HFFc6 (cell line): Measurements from ENCODE around the gene CXCL8. TPM values are rescaled to one million over a fixed set of nuclear protein-coding genes. Genes with fewer than 3 reads are reported as not detected.
"Not testable (repeated sequence)": the region's sequence is repeated elsewhere in the genome, so short reads cannot be mapped to it uniquely, and the experiment has no call there.

Source experiments
- DNase-seq: peaks from one replicate; pipeline ENCODE4 v3.0.0-alpha.2; 2018
- H3K27ac Mint-ChIP-seq: 2 replicates; pipeline ENCODE4 v1.8.0; 2020; ENCODE audit warnings: mild to moderate bottlenecking, mixed read lengths
- H3K27me3 Mint-ChIP-seq: 2 replicates; pipeline ENCODE4 v1.8.0; 2021; ENCODE audit warnings: mild to moderate bottlenecking, moderate library complexity, mixed read lengths; ENCODE audit not compliant: insufficient read depth
- H3K36me3 Mint-ChIP-seq: 2 replicates; pipeline ENCODE4 v1.8.0; 2021; ENCODE audit warnings: low read depth, mixed read lengths
- H3K4me1 Mint-ChIP-seq: 2 replicates; pipeline ENCODE4 v1.8.0; 2020; ENCODE audit warnings: low read depth, mixed read lengths
- H3K4me3 Mint-ChIP-seq: 2 replicates; pipeline ENCODE4 v1.8.0; 2020; ENCODE audit warnings: mild to moderate bottlenecking, moderate library complexity, mixed read lengths
- H3K9me3 Mint-ChIP-seq: 2 replicates; pipeline ENCODE4 v1.8.0; 2020; ENCODE audit warnings: mild to moderate bottlenecking, mixed read lengths
- total RNA-seq, 6 experiments: library from RNA; stranded (reverse); fragmentation: NEBNext Ultra II Directional; extraction: Animal tissue kit (Norgen Biotek cat#: 25700); gene quantifications; 2 replicates in 1 of 6; 3 replicates in 5 of 6; pipeline ENCODE4 v1.2.3, GENCODE V29; 2021
- TF ChIP-seq, protein P1 (sequence below): fragments of 200-600 bp; sonication (generic); IDR thresholded peaks from 2 replicates; pipeline ENCODE4 v1.5.0; 2021; ENCODE audit warnings: antibody characterized with exemption, mild to moderate bottlenecking

Gene CXCL8
- total RNA-seq, 6 experiments from 2014 or later: 0.47 to 3.2 (median 2.1) TPM

DNA sequence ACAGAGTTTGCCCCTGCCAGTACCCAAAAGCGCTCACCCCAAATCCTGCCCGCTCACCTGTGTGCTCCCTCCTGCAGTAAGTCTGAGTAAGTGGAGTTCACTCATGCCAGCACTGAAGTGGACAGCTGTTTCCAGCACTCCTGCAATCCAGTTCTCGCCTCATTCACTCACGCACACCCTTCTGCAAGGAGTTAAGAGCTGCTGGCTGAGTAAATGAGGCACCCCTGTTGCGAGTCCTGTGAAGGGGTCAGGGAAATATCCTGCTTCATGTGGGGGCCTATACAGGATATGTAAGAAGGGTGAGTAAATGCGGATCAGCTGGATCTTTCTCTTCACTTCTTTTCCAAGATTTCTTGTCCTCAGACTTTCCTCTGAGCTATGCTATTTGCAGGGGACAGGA, 23.5 kb downstream of the CXCL8 start:
- Mint-ChIP-seq H3K9me3 (no peaks in the 10 kb centered on the region), H3K36me3 (no peaks in the 10 kb centered on the region), H3K27ac (no peak overlapping the region), H3K4me1 (peaks cover 7% of the 10 kb centered on the region; the same call in 1 of the 2 replicates), H3K27me3 (peaks cover 9% of the 10 kb centered on the region), H3K4me3 (no peak overlapping the region)
- DNase-seq: no peak
- TF ChIP-seq, protein P1, sequence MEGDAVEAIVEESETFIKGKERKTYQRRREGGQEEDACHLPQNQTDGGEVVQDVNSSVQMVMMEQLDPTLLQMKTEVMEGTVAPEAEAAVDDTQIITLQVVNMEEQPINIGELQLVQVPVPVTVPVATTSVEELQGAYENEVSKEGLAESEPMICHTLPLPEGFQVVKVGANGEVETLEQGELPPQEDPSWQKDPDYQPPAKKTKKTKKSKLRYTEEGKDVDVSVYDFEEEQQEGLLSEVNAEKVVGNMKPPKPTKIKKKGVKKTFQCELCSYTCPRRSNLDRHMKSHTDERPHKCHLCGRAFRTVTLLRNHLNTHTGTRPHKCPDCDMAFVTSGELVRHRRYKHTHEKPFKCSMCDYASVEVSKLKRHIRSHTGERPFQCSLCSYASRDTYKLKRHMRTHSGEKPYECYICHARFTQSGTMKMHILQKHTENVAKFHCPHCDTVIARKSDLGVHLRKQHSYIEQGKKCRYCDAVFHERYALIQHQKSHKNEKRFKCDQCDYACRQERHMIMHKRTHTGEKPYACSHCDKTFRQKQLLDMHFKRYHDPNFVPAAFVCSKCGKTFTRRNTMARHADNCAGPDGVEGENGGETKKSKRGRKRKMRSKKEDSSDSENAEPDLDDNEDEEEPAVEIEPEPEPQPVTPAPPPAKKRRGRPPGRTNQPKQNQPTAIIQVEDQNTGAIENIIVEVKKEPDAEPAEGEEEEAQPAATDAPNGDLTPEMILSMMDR: no peak

- Mint-ChIP-seq H3K36me3 (no peaks in the 10 kb centered on the region), H3K27ac (no peak overlapping the region), H3K9me3 (no peaks in the 10 kb centered on the region), H3K27me3 (peaks cover 13% of the 10 kb centered on the region), H3K4me3 (no peak overlapping the region), H3K4me1 (peaks cover 7% of the 10 kb centered on the region; the same call in 1 of the 2 replicates)
- DNase-seq: no peak
- TF ChIP-seq, protein P1: no peak
Measured at GRCh38 chr4:73764513-73764912, 24.1 kb downstream of the CXCL8 start.

- H3K4me3 Mint-ChIP-seq: no peak overlapping the region
- peaks cover 7% of the 10 kb centered on the region; the same call in 1 of the 2 replicates for H3K4me1 Mint-ChIP-seq
- no peak for DNase-seq
- peaks cover 12% of the 10 kb centered on the region for H3K27me3 Mint-ChIP-seq
- TF ChIP-seq, protein P1: no peak
- no peaks in the 10 kb centered on the region for H3K36me3 Mint-ChIP-seq
- H3K9me3 Mint-ChIP-seq: no peaks in the 10 kb centered on the region
- no peak overlapping the region for H3K27ac Mint-ChIP-seq
Measured at GRCh38 chr4:73765296-73765695, 24.9 kb downstream of the CXCL8 start.

- Mint-ChIP-seq H3K4me1 (peaks cover 6% of the 10 kb centered on the region), H3K36me3 (no peaks in the 10 kb centered on the region), H3K9me3 (no peaks in the 10 kb centered on the region), H3K27me3 (peaks cover 13% of the 10 kb centered on the region), H3K27ac (no peak overlapping the region), H3K4me3 (no peak overlapping the region)
- no peak for DNase-seq
- TF ChIP-seq, protein P1: no peak
Measured at GRCh38 chr4:73770917-73771316, 30.5 kb downstream of the CXCL8 start.

- H3K9me3 Mint-ChIP-seq: no peaks in the 10 kb centered on the region
- H3K4me1 Mint-ChIP-seq: peaks cover 13% of the 10 kb centered on the region
- no peak for DNase-seq
- H3K27ac Mint-ChIP-seq: no peak overlapping the region
- H3K36me3 Mint-ChIP-seq: no peaks in the 10 kb centered on the region
- no peak overlapping the region for H3K4me3 Mint-ChIP-seq
- TF ChIP-seq, protein P1: no peak
- H3K27me3 Mint-ChIP-seq: peaks cover 9% of the 10 kb centered on the region
Measured at GRCh38 chr4:73772363-73772762, 32.0 kb downstream of the CXCL8 start.

DNA sequence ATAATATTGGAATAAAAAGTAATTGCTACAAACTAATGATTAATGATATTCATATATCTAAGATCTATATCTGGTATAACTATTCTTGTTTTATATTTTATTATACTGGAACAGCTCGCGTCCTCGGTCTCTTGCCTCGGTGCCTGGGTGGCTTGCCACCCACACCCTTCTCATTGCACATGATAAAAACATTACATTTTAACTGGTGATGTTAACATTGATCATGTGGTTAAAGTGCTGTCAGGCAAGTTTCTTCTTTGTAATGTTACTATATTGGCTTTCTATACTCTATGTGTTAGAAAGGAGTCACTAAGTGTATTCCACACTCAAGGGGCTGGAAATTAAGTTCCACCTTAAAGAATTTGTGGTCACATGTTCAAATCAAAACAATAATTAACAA, 34.0 kb downstream of the CXCL8 start:
- H3K9me3 Mint-ChIP-seq, H3K4me3 Mint-ChIP-seq, H3K36me3 Mint-ChIP-seq, H3K27me3 Mint-ChIP-seq, H3K27ac Mint-ChIP-seq, DNase-seq: not testable (repeated sequence)
- peaks cover 20% of the 10 kb centered on the region for H3K4me1 Mint-ChIP-seq
